K562 (cell line): ENCODE results near the gene RPS6KL1. TPM values are rescaled to one million over a fixed set of nuclear protein-coding genes. Genes with fewer than 3 reads are reported as not detected.

Experiments
- CHD7 ChIP-seq: fragments of 200-600 bp; sonication (generic); IDR thresholded peaks from one replicate; pipeline ENCODE4 v1.6.1; 2012; ENCODE audit warnings: mild to moderate bottlenecking, low read depth, low read length, inconsistent platforms
- FOSL1 ChIP-seq: fragments of 200-800 bp; sonication (Bioruptor generic); conservative IDR thresholded peaks from 2 replicates; pipeline ENCODE4 v1.6.1; 2016; ENCODE audit warnings: missing genetic modification characterization, missing compliant biosample characterization
- LCOR ChIP-seq: sonication (generic); formaldehyde crosslinking; IDR thresholded peaks from 2 replicates; pipeline ENCODE4 v1.8.0; 2022; ENCODE audit warnings: mild to moderate bottlenecking, missing genetic modification reagents
- MNT ChIP-seq, 2 experiments: fragments of 450-650 bp; conservative IDR thresholded peaks; 2 replicates each; pipeline ENCODE4 v1.6.1; 2017; ENCODE audit warnings: mild to moderate bottlenecking in 2 of 2, moderate library complexity in 2 of 2
- MTA2 ChIP-seq: fragments of 450-650 bp; IDR thresholded peaks from 2 replicates; pipeline ENCODE4 v1.6.1; 2016; ENCODE audit warnings: low read depth
- NBN ChIP-seq: fragments of 450-650 bp; IDR thresholded peaks from 2 replicates; pipeline ENCODE4 v1.6.1; 2016; ENCODE audit warnings: low read depth, mild to moderate bottlenecking
- RFX7 ChIP-seq: fragments of 250-450 bp; sonication (Bioruptor Pico); IDR thresholded peaks from 2 replicates; pipeline ENCODE4 v1.5.1; 2021; ENCODE audit warnings: mild to moderate bottlenecking
- SIX5 ChIP-seq, 2 experiments: IDR thresholded peaks; 2 replicates each; pipeline ENCODE4 v1.6.1; 2011; ENCODE audit warnings: low read length in 2 of 2, borderline replicate concordance in 1 of 2, low read depth in 1 of 2, mild to moderate bottlenecking in 1 of 2, moderate library complexity in 1 of 2; ENCODE audit not compliant: insufficient read depth in 1 of 2
- TSC22D4 ChIP-seq: fragments of 450-650 bp; IDR thresholded peaks from 2 replicates; pipeline ENCODE4 v1.6.1; 2016; ENCODE audit warnings: missing genetic modification characterization, missing biosample characterization, control low read depth
- ZNF274 ChIP-seq: IDR thresholded peaks from 2 replicates; pipeline ENCODE4 v1.6.1; 2011; ENCODE audit warnings: low read depth, mild to moderate bottlenecking, low read length, moderate library complexity, borderline replicate concordance
- polyA plus RNA-seq, 8 experiments: library from polyadenylated mRNA; depleted of rRNA in 4 of 8; stranded (reverse) in 5 of 8; unstranded in 3 of 8; fragments of >200 nt; fragmentation: Nextera tagmentation in 2 of 8; fragmentation: Illumina TruSeq in 1 of 8; extraction: Ambion mirVana in 2 of 8; extraction: Trizol in 1 of 8; gene quantifications; 2 replicates each; pipeline versions ENCODE4 v1.2.1 to v1.2.3, GENCODE V29; 2011 to 2014; ENCODE audit warnings: inconsistent platforms in 1 of 8, missing spikeins in 1 of 8
- total RNA-seq, 7 experiments: library from RNA; depleted of rRNA in 6 of 7; stranded (reverse); fragments of >200 nt in 6 of 7; fragmentation: Illumina TruSeq in 2 of 7; extraction: Trizol in 2 of 7; gene quantifications; 2 replicates each; pipeline versions ENCODE4 v1.2.1 to v1.2.3, GENCODE V29; 2011 to 2021; ENCODE audit warnings: low replicate concordance in 1 of 7
- TF ChIP-seq, protein P1 (sequence below): fragments of 250-450 bp; sonication (Bioruptor Pico); IDR thresholded peaks from 2 replicates; pipeline ENCODE4 v1.8.0; 2022; ENCODE audit warnings: inconsistent platforms

Gene RPS6KL1
- total and polyA plus RNA-seq, 9 of the 15 experiments (the other 6 are each of a cell fraction or from before 2014, with no cell fraction given), result 0.91 to 15.5 (median 8.1) TPM

DNA sequence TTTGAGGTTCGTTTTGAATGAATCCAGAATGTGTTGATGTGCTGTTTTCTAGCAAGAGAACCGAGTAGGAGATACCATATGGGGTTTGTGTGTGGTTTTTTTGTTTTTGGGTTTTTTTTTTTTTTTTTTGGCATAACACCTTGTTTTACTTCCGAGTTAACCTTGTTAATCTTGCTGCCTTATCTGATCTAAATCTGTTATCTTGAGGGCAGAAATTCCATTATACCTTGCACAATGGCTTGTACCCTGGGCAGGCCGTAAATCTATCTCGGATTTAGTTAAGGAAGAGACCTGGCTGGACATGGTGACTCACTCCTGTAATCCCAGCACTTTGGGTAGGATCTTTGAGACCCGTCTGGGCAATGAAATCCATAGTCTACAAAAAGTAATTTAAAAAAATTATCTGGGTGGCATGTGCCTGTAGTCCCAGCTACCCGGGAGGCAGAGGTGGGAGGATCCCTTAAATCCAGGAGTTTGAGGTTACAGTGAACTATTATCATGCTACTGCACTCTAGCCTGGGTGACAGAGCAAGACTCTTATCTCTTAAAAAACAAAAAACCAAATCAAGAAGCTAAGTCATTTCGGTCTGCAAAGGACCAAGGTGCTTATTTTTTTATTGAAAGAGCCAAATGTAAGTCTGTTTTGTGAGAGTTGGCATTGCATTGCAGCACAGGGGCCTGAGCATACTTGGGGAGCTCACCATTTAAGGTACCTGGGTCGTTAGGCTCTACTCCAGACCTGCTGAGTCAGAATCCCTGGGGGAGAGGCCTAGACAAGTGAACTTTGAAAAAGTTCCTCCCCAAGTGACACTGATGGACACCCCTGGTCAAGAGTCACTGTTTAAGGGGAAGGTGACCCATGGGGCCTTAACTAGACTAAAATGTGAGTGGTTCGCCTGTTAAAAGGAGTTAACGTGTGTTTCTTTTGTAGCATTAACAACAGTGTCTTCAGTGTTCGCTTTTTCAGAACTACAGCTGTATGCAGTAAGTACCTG lies 34.6 kb downstream of the RPS6KL1 start (continued):
- TF ChIP-seq CHD7, result no peak
- TF ChIP-seq FOSL1 (tag), result peak; percentile 84
- TF ChIP-seq RFX7 (CRISPR knock-in tag), result no peak
- TF ChIP-seq ZNF274, result no peak
- TF ChIP-seq MNT (conservative IDR thresholded peaks at IDR 0.05), result peak in 1 of 2 experiments; percentile 58; a peak in 2 of 4 replicates
- peak; percentile 69 for TF ChIP-seq MTA2
- no peak for TF ChIP-seq SIX5 (IDR thresholded peaks at IDR 0.05; ENCODE audit: borderline replicate concordance in 1 of 2, insufficient read depth in 1 of 2, low read depth in 1 of 2, low read length in 2 of 2)
- TF ChIP-seq TSC22D4 (tag), result no peak
- 0 out of 2 replicates have a peak, but pooled peaks have one; percentile 19 for TF ChIP-seq LCOR
- TF ChIP-seq NBN, result peak; percentile 35; the same call in 1 of the 2 replicates
- TF ChIP-seq, protein P1, sequence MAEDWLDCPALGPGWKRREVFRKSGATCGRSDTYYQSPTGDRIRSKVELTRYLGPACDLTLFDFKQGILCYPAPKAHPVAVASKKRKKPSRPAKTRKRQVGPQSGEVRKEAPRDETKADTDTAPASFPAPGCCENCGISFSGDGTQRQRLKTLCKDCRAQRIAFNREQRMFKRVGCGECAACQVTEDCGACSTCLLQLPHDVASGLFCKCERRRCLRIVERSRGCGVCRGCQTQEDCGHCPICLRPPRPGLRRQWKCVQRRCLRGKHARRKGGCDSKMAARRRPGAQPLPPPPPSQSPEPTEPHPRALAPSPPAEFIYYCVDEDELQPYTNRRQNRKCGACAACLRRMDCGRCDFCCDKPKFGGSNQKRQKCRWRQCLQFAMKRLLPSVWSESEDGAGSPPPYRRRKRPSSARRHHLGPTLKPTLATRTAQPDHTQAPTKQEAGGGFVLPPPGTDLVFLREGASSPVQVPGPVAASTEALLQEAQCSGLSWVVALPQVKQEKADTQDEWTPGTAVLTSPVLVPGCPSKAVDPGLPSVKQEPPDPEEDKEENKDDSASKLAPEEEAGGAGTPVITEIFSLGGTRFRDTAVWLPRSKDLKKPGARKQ (CRISPR knock-in tag), result no peak
